Central memory CD4-positive, alpha-beta T cell (primary cell): ENCODE measurements around the gene NRDC.
A peak's percentile ranks its signal among the peaks of the same experiment; 100 is the strongest.
"Not testable (repeated sequence)": the region's sequence is repeated elsewhere in the genome, so short reads cannot be mapped to it uniquely, and the experiment has no call there.

Experiments used
- DNase-seq: peaks from one replicate; pipeline ENCODE4 v3.0.0; 2022

The NRDC gene

DNA sequence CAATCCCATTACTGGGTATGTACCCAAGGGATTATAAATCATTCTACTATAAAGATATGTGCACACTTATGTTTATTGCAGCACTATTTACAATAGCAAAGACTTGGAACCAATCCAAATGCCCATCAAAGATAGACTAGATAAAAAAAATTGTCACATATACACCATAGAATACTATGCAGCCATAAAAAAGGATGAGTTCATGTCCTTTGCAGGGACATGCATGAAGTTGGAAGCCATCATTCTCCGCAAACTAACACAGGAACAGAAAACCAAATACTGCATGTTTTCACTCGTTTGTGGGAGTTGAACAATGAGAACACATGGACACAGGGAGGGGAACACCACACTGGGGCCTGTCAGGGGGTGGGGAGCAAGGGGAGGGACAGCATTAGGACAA is 16.2 kb upstream of the NRDC start:
- not testable (repeated sequence) for DNase-seq

GRCh38 chr1:51878308-51878615 is 265 bp downstream of the NRDC start:
- no peak for DNase-seq

- DNase-seq: peak; percentile 1
Observed at GRCh38 chr1:51877434-51878307, 856 bp downstream of the NRDC start.

DNA sequence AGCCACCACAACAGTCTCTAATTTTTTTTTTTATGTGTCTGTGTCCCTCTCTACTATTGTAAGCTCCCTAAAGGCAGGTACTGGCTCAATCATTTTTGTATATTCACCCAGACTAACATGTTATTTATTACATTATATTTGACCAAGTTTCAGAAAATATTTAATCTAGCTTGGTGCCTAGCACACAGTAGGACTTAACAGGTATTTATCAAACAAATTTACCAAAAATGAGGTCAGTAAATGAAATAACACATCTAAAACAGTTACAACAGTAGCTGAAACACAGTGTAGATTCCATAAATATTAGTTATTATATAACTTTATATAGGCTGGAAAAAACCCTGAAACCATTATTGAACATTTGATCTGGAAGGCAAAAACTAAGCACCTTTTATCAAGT is 2.7 kb downstream of the NRDC start:
- DNase-seq: no peak

GRCh38 chr1:51875291-51875772 is 3.2 kb downstream of the NRDC start:
- DNase-seq: no peak

DNA sequence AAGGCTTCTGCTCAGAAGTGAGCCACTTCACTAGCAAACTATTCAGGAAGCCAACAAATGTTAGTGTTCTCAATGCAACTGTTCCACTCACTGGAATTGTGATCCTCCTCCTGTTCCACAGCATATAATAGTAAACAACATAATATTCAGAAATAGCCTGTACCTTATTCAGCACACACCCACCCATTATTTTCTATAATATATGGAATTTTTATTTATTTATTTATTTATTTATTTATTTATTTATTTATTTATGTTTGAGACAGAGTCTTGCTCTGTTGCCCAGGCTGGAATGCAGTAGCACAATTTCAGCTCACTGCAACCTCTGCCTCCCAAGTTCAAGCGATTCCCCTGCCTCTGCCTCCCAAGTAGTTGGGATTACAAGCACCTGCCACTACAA is 5.3 kb downstream of the NRDC start:
- DNase-seq: not testable (repeated sequence)

DNA sequence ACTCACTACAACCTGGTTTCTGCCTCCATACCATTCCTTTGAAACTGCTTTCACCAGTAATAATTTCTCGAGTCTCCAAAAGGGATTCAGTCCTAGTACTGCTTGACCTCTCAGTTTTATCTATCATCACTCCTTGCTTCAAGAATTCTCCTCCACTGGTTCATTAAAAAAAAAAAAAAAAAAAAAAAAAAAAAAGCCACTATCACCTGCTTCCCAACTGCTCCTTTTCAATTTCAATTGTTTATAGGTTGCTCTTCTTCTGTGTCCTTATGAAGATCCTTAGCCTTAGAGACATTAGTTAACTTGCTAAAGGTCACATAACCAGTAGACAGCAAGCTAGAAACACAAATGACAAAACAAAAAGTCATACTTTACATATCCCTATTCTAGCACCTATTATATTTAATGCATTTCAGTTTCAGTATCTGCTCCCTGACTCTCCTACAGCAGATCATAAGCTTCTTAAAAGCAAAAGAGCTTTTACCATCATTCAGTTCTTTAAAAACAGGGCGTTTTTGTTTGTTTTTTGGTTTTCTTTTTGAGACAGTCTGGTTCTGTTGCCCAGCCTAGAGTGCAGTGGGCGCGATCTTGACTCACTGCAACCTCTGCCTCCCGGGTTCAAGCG is 7.1 kb downstream of the NRDC start:
- no peak for DNase-seq

- no peak for DNase-seq
Observed at GRCh38 chr1:51870603-51871350, 7.8 kb downstream of the NRDC start.

DNA sequence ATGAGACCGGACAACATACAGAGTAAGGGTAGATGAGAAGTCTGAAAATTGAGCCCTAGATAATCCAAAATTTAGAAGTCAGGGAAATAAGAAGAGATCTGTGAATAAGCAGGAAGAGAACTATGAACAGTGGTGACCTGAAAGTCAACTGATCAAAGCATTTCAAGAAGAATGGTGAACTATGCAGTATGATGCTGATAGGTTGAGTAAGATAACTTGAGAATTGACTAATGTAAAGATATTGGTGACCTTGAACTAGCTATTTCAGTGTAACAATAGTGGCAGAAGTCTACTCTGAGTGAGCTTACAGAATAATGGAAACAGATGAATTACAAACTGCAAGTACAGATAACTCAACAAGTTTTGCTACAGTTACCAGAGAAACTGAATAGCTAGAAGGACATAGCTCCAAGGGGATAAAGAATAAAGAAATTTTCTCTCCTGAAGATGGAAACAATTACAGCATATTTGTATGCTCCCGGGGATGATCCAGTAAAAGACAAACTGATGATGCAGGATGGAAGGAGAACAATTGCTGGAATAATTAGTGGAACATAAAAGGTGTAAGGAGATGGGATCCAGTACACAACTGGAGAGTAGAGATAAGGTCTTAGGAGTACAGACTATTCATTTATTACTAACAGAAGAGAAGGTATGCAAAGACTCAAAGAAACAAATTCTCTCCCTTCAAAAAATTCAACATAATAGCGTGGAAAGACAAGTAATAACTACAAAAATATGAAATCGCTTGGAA is 10.9 kb downstream of the NRDC start:
- DNase-seq: no peak

DNA sequence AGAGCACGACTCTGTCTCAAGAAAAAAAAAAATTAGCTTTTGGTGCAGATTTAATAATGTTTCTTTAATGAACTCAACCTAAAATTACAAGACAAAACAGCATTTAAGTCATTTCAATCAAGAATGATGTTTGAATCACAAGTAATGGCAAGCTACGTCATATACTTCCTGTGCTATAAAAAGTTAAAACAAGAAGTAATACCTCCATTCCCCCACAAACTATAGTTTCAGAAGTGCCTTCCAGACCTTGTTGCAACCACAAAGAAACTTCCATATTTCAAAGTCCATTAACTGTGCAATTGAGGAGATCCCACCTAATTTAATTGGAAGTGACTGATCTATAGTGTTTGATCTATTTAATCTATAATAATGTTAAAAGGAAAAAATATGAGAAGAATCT is 15.1 kb downstream of the NRDC start:
- DNase-seq: peak; percentile 2

GRCh38 chr1:51861669-51862068 is 16.9 kb downstream of the NRDC start:
- no peak for DNase-seq

- DNase-seq: no peak
Observed at GRCh38 chr1:51859735-51860134, 18.8 kb downstream of the NRDC start.

GRCh38 chr1:51859333-51859732 is 19.2 kb downstream of the NRDC start:
- DNase-seq: no peak

- no peak for DNase-seq
Observed at GRCh38 chr1:51858892-51859291, 19.6 kb downstream of the NRDC start.

- DNase-seq: no peak
Observed at GRCh38 chr1:51856745-51857144, 21.8 kb downstream of the NRDC start.

GRCh38 chr1:51855624-51856023 is 22.9 kb downstream of the NRDC start:
- DNase-seq: no peak

DNA sequence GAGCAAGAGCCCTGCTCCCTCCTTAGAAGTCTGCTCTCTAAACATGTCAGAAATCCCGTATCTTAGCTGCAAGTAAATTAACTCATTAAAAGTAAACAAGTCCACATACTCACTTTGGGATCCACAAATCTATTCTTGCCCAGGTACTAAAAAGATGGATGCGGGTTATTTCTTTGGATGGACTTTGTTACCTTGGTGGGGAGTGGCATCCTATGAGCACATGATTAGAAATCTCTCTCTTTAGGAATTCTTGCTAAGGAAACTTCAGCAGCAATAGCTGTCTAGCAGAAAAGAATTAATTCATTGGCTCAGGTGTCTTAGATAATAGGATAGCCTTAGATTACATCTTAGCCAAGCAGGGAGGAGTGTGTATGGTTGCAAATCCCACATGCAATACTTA is 25.2 kb downstream of the NRDC start:
- DNase-seq: no peak

DNA sequence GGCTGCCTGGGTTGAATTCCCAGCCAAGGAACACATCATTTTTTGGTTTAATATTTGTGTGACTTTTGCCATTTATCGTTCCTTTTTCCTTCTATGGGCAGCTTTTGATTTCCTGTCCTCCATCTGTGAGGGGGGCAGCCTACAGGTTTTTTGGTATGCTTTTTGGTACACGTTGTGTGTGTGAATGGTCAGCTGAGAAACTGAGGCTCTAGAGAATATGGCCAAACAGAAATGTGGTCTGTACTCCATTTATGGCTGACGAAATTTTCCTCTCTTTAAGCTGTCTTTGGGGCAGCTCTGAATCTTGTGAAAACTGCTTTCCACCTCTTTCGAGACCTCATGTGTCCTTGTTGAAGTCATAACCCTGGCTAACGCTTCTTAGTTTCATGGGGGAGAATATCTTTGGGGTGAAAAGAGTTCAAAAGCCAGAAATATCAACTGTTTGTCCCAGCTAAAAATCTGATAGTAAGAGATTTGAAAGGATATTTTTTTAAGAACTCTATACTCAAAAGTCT is 26.6 kb downstream of the NRDC start:
- no peak for DNase-seq

DNA sequence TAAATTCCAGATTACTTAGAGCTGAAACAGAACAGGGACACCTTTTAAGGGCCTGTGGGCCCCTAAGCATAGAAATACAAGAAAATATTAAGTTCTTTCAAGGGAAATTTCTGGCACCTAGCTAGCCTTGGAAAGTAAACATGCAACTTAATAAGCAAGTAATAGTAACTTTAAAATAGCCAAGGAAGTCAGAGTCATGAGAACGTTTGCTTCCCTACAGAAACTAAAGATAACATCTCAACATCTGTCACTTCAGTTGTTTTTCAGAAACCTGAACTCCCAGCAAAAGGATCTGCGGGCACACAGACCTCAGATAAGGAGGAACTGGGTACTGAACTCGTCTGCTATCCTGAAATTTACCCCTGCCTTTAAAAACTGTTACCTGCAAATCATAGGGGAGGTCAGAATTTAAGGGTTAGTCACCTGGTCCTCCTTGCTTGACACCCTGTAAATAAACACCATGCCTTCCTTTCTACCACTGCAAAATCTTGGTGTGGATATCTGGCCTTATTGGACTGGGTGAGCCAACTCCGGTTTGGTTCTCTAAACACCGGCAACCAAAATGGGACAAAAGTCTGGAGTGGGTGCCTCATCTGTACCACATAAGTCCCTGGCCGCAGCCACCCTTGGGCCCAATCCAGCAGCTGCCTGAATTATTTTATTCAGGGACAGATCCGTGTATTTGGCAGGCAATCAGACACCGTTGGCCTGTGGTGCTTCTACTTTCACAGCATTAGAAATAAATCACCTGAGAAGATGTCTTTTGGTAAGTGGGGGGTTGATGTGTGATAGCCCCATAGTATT is 27.9 kb downstream of the NRDC start:
- no peak for DNase-seq

DNA sequence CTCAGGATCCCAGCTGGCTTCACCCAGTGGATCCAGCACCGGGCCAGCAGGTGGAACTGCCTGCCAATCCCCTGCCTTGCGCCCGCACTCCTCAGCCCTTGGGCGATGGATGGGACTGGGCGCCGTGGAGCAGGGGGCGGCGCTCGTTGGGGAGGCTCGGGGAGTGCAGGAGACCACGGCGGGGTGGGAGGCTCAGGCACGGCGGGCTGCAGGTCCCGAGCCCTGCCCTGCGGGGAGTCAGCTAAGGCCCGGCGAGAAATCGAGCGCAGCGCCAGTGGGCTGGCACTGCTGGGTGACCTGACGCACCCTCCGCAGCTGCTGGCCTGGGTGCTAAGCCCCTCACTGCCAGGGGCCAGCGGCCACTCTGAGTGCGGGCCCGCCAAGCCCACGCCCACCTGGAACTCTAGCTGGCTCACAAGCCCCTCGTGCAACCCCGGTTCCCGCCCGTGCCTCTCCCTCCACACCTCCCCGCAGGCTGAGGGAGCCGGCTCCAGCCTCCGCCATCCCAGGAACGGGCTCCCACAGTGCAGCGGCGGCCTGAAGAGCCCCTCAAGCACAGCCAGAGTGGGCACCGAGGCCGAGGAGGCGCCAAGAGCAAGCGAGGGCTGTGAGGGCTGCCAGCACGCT is 31.1 kb downstream of the NRDC start:
- no peak for DNase-seq

GRCh38 chr1:51843948-51844347 is 34.6 kb downstream of the NRDC start:
- no peak for DNase-seq
